ENCODE results near the gene TYW3. TPM values are rescaled to one million over a fixed set of nuclear protein-coding genes. Genes with fewer than 3 reads are reported as not detected.

Gene TYW3
- total RNA-seq (2014; rRNA removed; shearing (Covaris generic)), result 24.3 and 29.6 TPM in 2 replicates

GRCh38 chr1:74732960-74733603, at the start of gene TYW3, which contains the start of gene CRYZ:
Gene TYW3 (plus strand): TSS chr1:74733152. CDS start chr1:74733245, 93 bp downstream.
Gene CRYZ (minus strand): TSS chr1:74733050. CDS start chr1:74724821, 8,229 bp downstream.
- peak; percentile 95 for DNase-seq (ENCODE audit: low read depth)

GRCh38 chr1:74683656-74684055, 49.3 kb upstream of the TYW3 start:
- no peak for DNase-seq (ENCODE audit: low read depth)

GRCh38 chr1:74684301-74684700, 48.7 kb upstream of the TYW3 start:
- DNase-seq (ENCODE audit: low read depth), result no peak

- DNase-seq (ENCODE audit: low read depth), result no peak
Observed at GRCh38 chr1:74686928-74687327, 46.0 kb upstream of the TYW3 start.

GRCh38 chr1:74689621-74690363, 43.2 kb upstream of the TYW3 start:
- peak; percentile 72 for DNase-seq (ENCODE audit: low read depth)

GRCh38 chr1:74690364-74690696, 42.6 kb upstream of the TYW3 start:
- DNase-seq (ENCODE audit: low read depth), result no peak

GRCh38 chr1:74690909-74691308, 42.0 kb upstream of the TYW3 start:
- no peak for DNase-seq (ENCODE audit: low read depth)

- DNase-seq (ENCODE audit: low read depth), result no peak
Observed at GRCh38 chr1:74693473-74693872, 39.5 kb upstream of the TYW3 start.

- no peak for DNase-seq (ENCODE audit: low read depth)
Observed at GRCh38 chr1:74697832-74698231, 35.1 kb upstream of the TYW3 start.

- DNase-seq (ENCODE audit: low read depth), result no peak
Observed at GRCh38 chr1:74699331-74699730, 33.6 kb upstream of the TYW3 start.

GRCh38 chr1:74703386-74704182, 29.4 kb upstream of the TYW3 start:
- DNase-seq (ENCODE audit: low read depth), result no peak

- no peak for DNase-seq (ENCODE audit: low read depth)
Observed at GRCh38 chr1:74712881-74713280, 20.1 kb upstream of the TYW3 start.

- DNase-seq (ENCODE audit: low read depth), result no peak
Observed at GRCh38 chr1:74713849-74714248, 19.1 kb upstream of the TYW3 start.

- no peak for DNase-seq (ENCODE audit: low read depth)
Observed at GRCh38 chr1:74714429-74715235, 18.3 kb upstream of the TYW3 start.

- DNase-seq (ENCODE audit: low read depth), result no peak
Observed at GRCh38 chr1:74715236-74715502, 17.8 kb upstream of the TYW3 start.

- no peak for DNase-seq (ENCODE audit: low read depth)
Observed at GRCh38 chr1:74715806-74716205, 17.1 kb upstream of the TYW3 start.

GRCh38 chr1:74716822-74717221, 16.1 kb upstream of the TYW3 start:
- DNase-seq (ENCODE audit: low read depth), result no peak

- DNase-seq (ENCODE audit: low read depth), result no peak
Observed at GRCh38 chr1:74717626-74718025, 15.3 kb upstream of the TYW3 start.

GRCh38 chr1:74726063-74726462, 6.9 kb upstream of the TYW3 start:
- no peak for DNase-seq (ENCODE audit: low read depth)

GRCh38 chr1:74728736-74729135, 4.2 kb upstream of the TYW3 start:
- DNase-seq (ENCODE audit: low read depth), result no peak

GRCh38 chr1:74729741-74730478, 3.0 kb upstream of the TYW3 start:
- peak; percentile 92 for DNase-seq (ENCODE audit: low read depth)
